Measurements from ENCODE around the gene TBC1D26. TPM values are rescaled to one million over a fixed set of nuclear protein-coding genes. Genes with fewer than 3 reads are reported as not detected.
"Not testable (repeated sequence)": the region's sequence is repeated elsewhere in the genome, so short reads cannot be mapped to it uniquely, and the experiment has no call there.

TBC1D26 gene
- total RNA-seq, 1 donor from 2014 or later, result 0.14 TPM

- DNase-seq (ENCODE audit: low read depth); H3K27me3 ChIP-seq (ENCODE audit: insufficient read depth, low read length); H3K36me3 Mint-ChIP-seq (ENCODE audit: low read depth, unreplicated experiment); H3K4me1 Mint-ChIP-seq (ENCODE audit: low read depth, unreplicated experiment); H3K9me3 ChIP-seq (ENCODE audit: insufficient read depth, low read depth, low read length); H3K36me3 ChIP-seq (ENCODE audit: insufficient read depth, low read length); H3K9me3 Mint-ChIP-seq (ENCODE audit: unreplicated experiment); H3K4me1 ChIP-seq (ENCODE audit: insufficient read depth, low read length); FAIRE-seq; H3K27ac Mint-ChIP-seq (ENCODE audit: unreplicated experiment); H4K20me1 ChIP-seq (ENCODE audit: insufficient read depth, low read length); H3K27me3 Mint-ChIP-seq (ENCODE audit: low read depth, unreplicated experiment): not testable (repeated sequence)
- peak overlapping the region; percentile 66 for H3K4me3 ChIP-seq (ENCODE audit: insufficient read depth, low read depth, low read length)
- peak overlapping the region; percentile 61 for H3K27ac ChIP-seq (ENCODE audit: low read depth, low read length)
- H3K4me3 Mint-ChIP-seq (ENCODE audit: unreplicated experiment), result peak overlapping the region; percentile 86
- H3K9ac ChIP-seq (ENCODE audit: low read length), result peak overlapping the region; percentile 83
- peak overlapping the region; percentile 75 for H2AFZ ChIP-seq (ENCODE audit: low read depth, low read length)
- peak overlapping the region; percentile 82 for H3K4me2 ChIP-seq (ENCODE audit: low read length)
- peaks cover 13% of the 10 kb centered on the region for H3K79me2 ChIP-seq (ENCODE audit: insufficient read depth, low read length)
Measured at GRCh38 chr17:15699937-15700336, 32.1 kb upstream of the TBC1D26 start.

- not testable (repeated sequence) for H2AFZ ChIP-seq (ENCODE audit: low read depth, low read length); H4K20me1 ChIP-seq (ENCODE audit: insufficient read depth, low read length); H3K4me3 Mint-ChIP-seq (ENCODE audit: unreplicated experiment); FAIRE-seq; H3K4me1 Mint-ChIP-seq (ENCODE audit: low read depth, unreplicated experiment); DNase-seq (ENCODE audit: low read depth); H3K4me1 ChIP-seq (ENCODE audit: insufficient read depth, low read length); H3K27ac ChIP-seq (ENCODE audit: low read depth, low read length); H3K27ac Mint-ChIP-seq (ENCODE audit: unreplicated experiment); H3K27me3 ChIP-seq (ENCODE audit: insufficient read depth, low read length); H3K4me2 ChIP-seq (ENCODE audit: low read length); H3K27me3 Mint-ChIP-seq (ENCODE audit: low read depth, unreplicated experiment); H3K9ac ChIP-seq (ENCODE audit: low read length); H3K4me3 ChIP-seq (ENCODE audit: insufficient read depth, low read depth, low read length)
- Histone ChIP-seq H3K36me3 (ENCODE audit: insufficient read depth, low read length) (peaks cover 35% of the 10 kb centered on the region), H3K9me3 (ENCODE audit: insufficient read depth, low read depth, low read length) (peaks cover 18% of the 10 kb centered on the region), H3K79me2 (ENCODE audit: insufficient read depth, low read length) (peaks cover 22% of the 10 kb centered on the region)
- peaks cover 38% of the 10 kb centered on the region for H3K36me3 Mint-ChIP-seq (ENCODE audit: low read depth, unreplicated experiment)
- peaks cover 20% of the 10 kb centered on the region for H3K9me3 Mint-ChIP-seq (ENCODE audit: unreplicated experiment)
Measured at GRCh38 chr17:15704239-15704638, 27.8 kb upstream of the TBC1D26 start.

- Histone ChIP-seq H3K9me3 (ENCODE audit: insufficient read depth, low read depth, low read length) (peaks cover 18% of the 10 kb centered on the region), H3K79me2 (ENCODE audit: insufficient read depth, low read length) (peaks cover 22% of the 10 kb centered on the region), H3K36me3 (ENCODE audit: insufficient read depth, low read length) (peaks cover 35% of the 10 kb centered on the region)
- H3K27ac Mint-ChIP-seq (ENCODE audit: unreplicated experiment); H3K4me3 ChIP-seq (ENCODE audit: insufficient read depth, low read depth, low read length); DNase-seq (ENCODE audit: low read depth); H3K27me3 Mint-ChIP-seq (ENCODE audit: low read depth, unreplicated experiment); H2AFZ ChIP-seq (ENCODE audit: low read depth, low read length); H3K27ac ChIP-seq (ENCODE audit: low read depth, low read length); H3K4me1 ChIP-seq (ENCODE audit: insufficient read depth, low read length); H3K27me3 ChIP-seq (ENCODE audit: insufficient read depth, low read length); H3K9ac ChIP-seq (ENCODE audit: low read length); H3K4me3 Mint-ChIP-seq (ENCODE audit: unreplicated experiment); H3K4me1 Mint-ChIP-seq (ENCODE audit: low read depth, unreplicated experiment); H4K20me1 ChIP-seq (ENCODE audit: insufficient read depth, low read length); FAIRE-seq; H3K4me2 ChIP-seq (ENCODE audit: low read length): not testable (repeated sequence)
- peaks cover 40% of the 10 kb centered on the region for H3K36me3 Mint-ChIP-seq (ENCODE audit: low read depth, unreplicated experiment)
- peaks cover 22% of the 10 kb centered on the region for H3K9me3 Mint-ChIP-seq (ENCODE audit: unreplicated experiment)
Measured at GRCh38 chr17:15704813-15705212, 27.3 kb upstream of the TBC1D26 start.

- H3K36me3 Mint-ChIP-seq (ENCODE audit: low read depth, unreplicated experiment), result peaks cover 49% of the 10 kb centered on the region
- H3K27me3 Mint-ChIP-seq (ENCODE audit: low read depth, unreplicated experiment); H2AFZ ChIP-seq (ENCODE audit: low read depth, low read length); H3K4me1 Mint-ChIP-seq (ENCODE audit: low read depth, unreplicated experiment); H3K4me2 ChIP-seq (ENCODE audit: low read length); H3K4me3 ChIP-seq (ENCODE audit: insufficient read depth, low read depth, low read length); H3K27ac Mint-ChIP-seq (ENCODE audit: unreplicated experiment); H3K27ac ChIP-seq (ENCODE audit: low read depth, low read length); H3K4me3 Mint-ChIP-seq (ENCODE audit: unreplicated experiment); H3K79me2 ChIP-seq (ENCODE audit: insufficient read depth, low read length); H3K9ac ChIP-seq (ENCODE audit: low read length); H3K4me1 ChIP-seq (ENCODE audit: insufficient read depth, low read length); H3K27me3 ChIP-seq (ENCODE audit: insufficient read depth, low read length); DNase-seq (ENCODE audit: low read depth); H4K20me1 ChIP-seq (ENCODE audit: insufficient read depth, low read length): not testable (repeated sequence)
- peaks cover 33% of the 10 kb centered on the region for H3K36me3 ChIP-seq (ENCODE audit: insufficient read depth, low read length)
- peaks cover 33% of the 10 kb centered on the region for H3K9me3 Mint-ChIP-seq (ENCODE audit: unreplicated experiment)
- peaks cover 18% of the 10 kb centered on the region for H3K9me3 ChIP-seq (ENCODE audit: insufficient read depth, low read depth, low read length)
- FAIRE-seq, result peak; percentile 20
Measured at GRCh38 chr17:15708879-15709278, 23.2 kb upstream of the TBC1D26 start.

- DNase-seq (ENCODE audit: low read depth); H3K4me3 ChIP-seq (ENCODE audit: insufficient read depth, low read depth, low read length); H3K4me1 Mint-ChIP-seq (ENCODE audit: low read depth, unreplicated experiment); H3K36me3 ChIP-seq (ENCODE audit: insufficient read depth, low read length); H3K27ac Mint-ChIP-seq (ENCODE audit: unreplicated experiment); H3K27me3 ChIP-seq (ENCODE audit: insufficient read depth, low read length); H3K4me2 ChIP-seq (ENCODE audit: low read length); H3K4me1 ChIP-seq (ENCODE audit: insufficient read depth, low read length); H2AFZ ChIP-seq (ENCODE audit: low read depth, low read length); H3K27me3 Mint-ChIP-seq (ENCODE audit: low read depth, unreplicated experiment); H4K20me1 ChIP-seq (ENCODE audit: insufficient read depth, low read length); H3K27ac ChIP-seq (ENCODE audit: low read depth, low read length); H3K79me2 ChIP-seq (ENCODE audit: insufficient read depth, low read length); H3K4me3 Mint-ChIP-seq (ENCODE audit: unreplicated experiment); H3K9ac ChIP-seq (ENCODE audit: low read length): not testable (repeated sequence)
- Mint-ChIP-seq H3K36me3 (ENCODE audit: low read depth, unreplicated experiment) (peaks cover 39% of the 10 kb centered on the region), H3K9me3 (ENCODE audit: unreplicated experiment) (peaks cover 41% of the 10 kb centered on the region)
- H3K9me3 ChIP-seq (ENCODE audit: insufficient read depth, low read depth, low read length), result peaks cover 17% of the 10 kb centered on the region
- FAIRE-seq, result peak; percentile 41
Measured at GRCh38 chr17:15716601-15717563, 15.2 kb upstream of the TBC1D26 start.

- H3K9ac ChIP-seq (ENCODE audit: low read length); H3K4me2 ChIP-seq (ENCODE audit: low read length); H3K9me3 Mint-ChIP-seq (ENCODE audit: unreplicated experiment); H3K27me3 ChIP-seq (ENCODE audit: insufficient read depth, low read length); H3K27ac ChIP-seq (ENCODE audit: low read depth, low read length); FAIRE-seq; H2AFZ ChIP-seq (ENCODE audit: low read depth, low read length); H3K4me1 Mint-ChIP-seq (ENCODE audit: low read depth, unreplicated experiment); H3K9me3 ChIP-seq (ENCODE audit: insufficient read depth, low read depth, low read length); DNase-seq (ENCODE audit: low read depth); H3K4me3 ChIP-seq (ENCODE audit: insufficient read depth, low read depth, low read length); H4K20me1 ChIP-seq (ENCODE audit: insufficient read depth, low read length); H3K4me3 Mint-ChIP-seq (ENCODE audit: unreplicated experiment); H3K4me1 ChIP-seq (ENCODE audit: insufficient read depth, low read length); H3K79me2 ChIP-seq (ENCODE audit: insufficient read depth, low read length); H3K27me3 Mint-ChIP-seq (ENCODE audit: low read depth, unreplicated experiment); H3K36me3 Mint-ChIP-seq (ENCODE audit: low read depth, unreplicated experiment); H3K27ac Mint-ChIP-seq (ENCODE audit: unreplicated experiment); H3K36me3 ChIP-seq (ENCODE audit: insufficient read depth, low read length): not testable (repeated sequence)
Measured at GRCh38 chr17:15730535-15730934, 1.5 kb upstream of the TBC1D26 start.
